ENCODE results near the gene IL1RAPL1. TPM values are rescaled to one million over a fixed set of nuclear protein-coding genes. Genes with fewer than 3 reads are reported as not detected.

Gene IL1RAPL1
- total and polyA plus RNA-seq, 8 donors: 0.06 to 3.3 (median 0.31) TPM; not detected in 3

GRCh38 chrX:29225670-29226069 lies 638.4 kb downstream of the IL1RAPL1 start:
- intact Hi-C loops (cut with DNase I; ENCODE audit: low total_unique reads): no loop called here
- WGBS, 5 donors: 24 to 64% (median 55%) methylated on average over 2 of the region's 2 CpGs
- TF ChIP-seq POLR2A (IDR thresholded peaks at IDR 0.05) (no peak), EP300 (IDR thresholded peaks at IDR 0.05) (no peak), POLR2AphosphoS5 (IDR thresholded peaks at IDR 0.05) (no peak), CTCF (IDR thresholded peaks at IDR 0.05) (no peak)

GRCh38 chrX:29229802-29230201 lies 642.6 kb downstream of the IL1RAPL1 start:
- WGBS, 5 donors: 53 to 77% (median 66%) methylated on average over 2 of the region's 2 CpGs

More at GRCh38 chrX:29225670-29226069, 638.4 kb downstream of the IL1RAPL1 start:
- no peak overlapping the region for H3K4me3 ChIP-seq
- no peak overlapping the region for H3K27ac ChIP-seq
- DNase-seq: no peak
- no peaks in the 10 kb centered on the region for H3K36me3 ChIP-seq
- no peaks in the 10 kb centered on the region for H3K9me3 ChIP-seq
- no peaks in the 10 kb centered on the region for H3K27me3 ChIP-seq
- H3K4me1 ChIP-seq: no peaks in the 10 kb centered on the region

GRCh38 chrX:29231800-29232199 lies 644.6 kb downstream of the IL1RAPL1 start:
- TF ChIP-seq POLR2A (IDR thresholded peaks at IDR 0.05) (no peak), POLR2AphosphoS5 (IDR thresholded peaks at IDR 0.05) (no peak), CTCF (IDR thresholded peaks at IDR 0.05) (no peak), EP300 (IDR thresholded peaks at IDR 0.05) (no peak)
- 29 to 54% (median 39%) methylated on average over 2 of the region's 2 CpGs for WGBS, 5 donors
- H3K4me1 ChIP-seq: no peaks in the 10 kb centered on the region
- H3K4me3 ChIP-seq: no peak overlapping the region
- no peaks in the 10 kb centered on the region for H3K27me3 ChIP-seq
- no peak for DNase-seq
- no peaks in the 10 kb centered on the region for H3K36me3 ChIP-seq
- no peak overlapping the region for H3K27ac ChIP-seq
- H3K9me3 ChIP-seq: no peaks in the 10 kb centered on the region
- intact Hi-C loops (cut with DNase I; ENCODE audit: low total_unique reads): no loop called here

More at GRCh38 chrX:29229802-29230201, 642.6 kb downstream of the IL1RAPL1 start:
- DNase-seq: no peak
- Histone ChIP-seq H3K27ac (no peak overlapping the region), H3K4me3 (no peak overlapping the region), H3K4me1 (no peaks in the 10 kb centered on the region), H3K9me3 (no peaks in the 10 kb centered on the region), H3K27me3 (no peaks in the 10 kb centered on the region), H3K36me3 (no peaks in the 10 kb centered on the region)
- intact Hi-C loops (cut with DNase I; ENCODE audit: low total_unique reads): no loop called here
- TF ChIP-seq EP300 (IDR thresholded peaks at IDR 0.05): no peak
- no peak for TF ChIP-seq CTCF (IDR thresholded peaks at IDR 0.05)
- no peak for TF ChIP-seq POLR2AphosphoS5 (IDR thresholded peaks at IDR 0.05)
- TF ChIP-seq POLR2A (IDR thresholded peaks at IDR 0.05): no peak

GRCh38 chrX:29233592-29234183 lies 646.4 kb downstream of the IL1RAPL1 start:
- TF ChIP-seq POLR2AphosphoS5 (IDR thresholded peaks at IDR 0.05) (no peak), POLR2A (IDR thresholded peaks at IDR 0.05) (no peak)
- 66 to 87% (median 84%) methylated on average over 7 of the region's 7 CpGs for WGBS, 5 donors
- Histone ChIP-seq H3K36me3 (no peaks in the 10 kb centered on the region), H3K27ac (no peak overlapping the region), H3K9me3 (no peaks in the 10 kb centered on the region), H3K27me3 (no peaks in the 10 kb centered on the region), H3K4me3 (no peak overlapping the region), H3K4me1 (no peaks in the 10 kb centered on the region)
- intact Hi-C loops (cut with DNase I; ENCODE audit: low total_unique reads): no loop called here
- no peak for DNase-seq

- Histone ChIP-seq H3K27ac (no peak overlapping the region), H3K4me3 (no peak overlapping the region), H3K9me3 (no peaks in the 10 kb centered on the region), H3K4me1 (no peaks in the 10 kb centered on the region), H3K36me3 (no peaks in the 10 kb centered on the region), H3K27me3 (no peaks in the 10 kb centered on the region)
- TF ChIP-seq EP300 (IDR thresholded peaks at IDR 0.05) (no peak), CTCF (IDR thresholded peaks at IDR 0.05) (no peak), POLR2AphosphoS5 (IDR thresholded peaks at IDR 0.05) (no peak), POLR2A (IDR thresholded peaks at IDR 0.05) (no peak)
- DNase-seq: no peak
- 59 to 84% (median 79%) methylated on average over 6 of the region's 6 CpGs for WGBS, 5 donors
- intact Hi-C loops (cut with DNase I; ENCODE audit: low total_unique reads): no loop called here
Measured at GRCh38 chrX:29237972-29238371, 650.7 kb downstream of the IL1RAPL1 start.
